NCI-H345 (cell line): ENCODE data around the gene GEMIN4.
"Not testable (repeated sequence)": the region's sequence is repeated elsewhere in the genome, so short reads cannot be mapped to it uniquely, and the experiment has no call there.

Experiments
- DNase-seq: peaks from one replicate; lab custom pipeline; 2025; lab: John Stamatoyannopoulos, UW

The GEMIN4 gene

DNA sequence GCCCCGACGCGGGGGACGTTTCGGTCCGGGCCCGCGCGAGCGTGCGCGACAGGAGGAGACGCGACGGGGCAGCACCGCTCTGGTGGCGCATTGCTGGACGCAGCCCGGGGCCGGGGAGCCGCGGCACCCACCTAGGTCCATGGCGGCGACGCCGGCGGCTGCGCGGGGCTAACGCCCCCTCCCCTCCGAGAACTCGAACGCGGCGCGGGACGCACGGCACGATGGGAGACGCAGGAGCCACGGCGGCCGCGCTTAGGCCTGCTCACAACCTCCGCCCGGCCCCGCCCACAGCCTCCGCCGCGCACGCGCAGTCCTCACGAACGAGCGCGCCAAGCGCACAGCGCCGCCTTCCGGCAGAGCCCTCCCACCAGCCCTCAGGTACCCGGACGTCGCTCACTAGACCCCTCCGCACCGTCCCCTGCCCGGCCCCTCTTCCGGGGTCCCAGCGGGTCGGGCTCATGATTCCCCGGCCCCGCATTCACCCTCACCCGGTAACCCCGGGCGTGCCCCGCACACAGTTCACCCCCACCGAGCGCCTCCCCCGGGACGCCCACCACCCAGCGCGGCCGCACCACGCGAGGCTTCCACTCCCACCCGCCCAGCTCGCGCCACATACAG is at the start of gene GEMIN4:
Gene GEMIN4 (minus strand): TSS at position 263 of the 618 bp plus-strand sequence. CDS start 122 bp downstream, at position 141.
- peak; percentile 86 for DNase-seq

DNA sequence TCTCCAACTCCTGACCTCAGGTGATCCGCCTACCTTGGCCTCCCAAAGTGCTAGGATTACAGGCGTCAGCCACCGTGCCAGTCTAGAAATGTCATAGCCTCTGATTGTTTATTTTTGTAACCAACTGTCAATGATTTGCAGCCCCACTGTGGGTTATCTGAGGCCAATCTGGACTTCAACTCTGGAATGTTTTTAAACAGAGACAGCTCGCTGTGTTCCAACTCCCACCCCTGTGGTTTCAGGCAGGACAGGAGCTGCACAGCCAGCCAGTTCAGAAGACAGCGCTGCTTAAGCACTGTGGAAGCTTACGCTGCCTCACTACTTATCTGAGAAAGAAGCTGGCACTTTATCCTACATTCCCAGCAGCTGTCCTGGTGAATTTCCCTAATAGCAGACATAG is 49.6 kb upstream of the GEMIN4 start:
- DNase-seq: no peak

DNA sequence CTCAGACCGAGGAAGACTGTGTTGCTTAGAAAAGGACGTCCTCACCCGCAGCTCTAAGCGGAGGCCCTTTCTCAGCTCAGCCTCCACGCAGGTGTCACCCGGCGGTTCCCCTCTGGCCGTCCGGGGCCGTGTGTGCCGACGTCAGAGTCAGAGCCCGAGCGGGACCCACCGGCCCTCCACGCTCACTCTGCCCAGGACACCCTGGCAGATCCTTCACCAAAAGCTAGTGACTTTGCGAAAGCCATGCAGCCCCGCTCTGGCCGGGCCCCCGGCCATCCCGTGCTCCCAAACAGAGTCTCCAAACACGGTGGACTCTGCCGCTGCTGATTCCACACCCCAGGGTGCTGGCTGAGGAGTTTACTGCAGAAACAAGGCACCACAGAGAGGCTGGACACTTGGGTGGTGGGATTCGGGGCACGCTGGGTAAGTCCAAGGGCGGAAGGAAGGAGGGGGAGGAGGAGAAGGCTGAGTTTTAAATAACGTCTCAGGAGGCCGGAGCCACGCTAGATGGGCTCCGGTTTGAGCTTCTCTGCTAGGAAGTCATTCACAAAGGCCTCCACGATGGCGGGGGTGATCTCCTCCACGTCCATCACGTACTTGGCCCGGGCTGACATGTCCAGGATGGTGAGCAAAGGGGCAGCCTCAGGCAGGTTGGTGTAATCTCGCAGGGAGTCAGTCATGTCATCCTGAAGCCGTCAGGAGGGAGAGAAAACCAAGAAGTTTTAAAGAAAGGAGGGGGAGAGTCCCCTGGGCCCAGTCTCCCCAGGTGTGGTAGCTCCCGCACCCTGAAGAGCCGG is 48.6 kb upstream of the GEMIN4 start:
- no peak for DNase-seq

DNA sequence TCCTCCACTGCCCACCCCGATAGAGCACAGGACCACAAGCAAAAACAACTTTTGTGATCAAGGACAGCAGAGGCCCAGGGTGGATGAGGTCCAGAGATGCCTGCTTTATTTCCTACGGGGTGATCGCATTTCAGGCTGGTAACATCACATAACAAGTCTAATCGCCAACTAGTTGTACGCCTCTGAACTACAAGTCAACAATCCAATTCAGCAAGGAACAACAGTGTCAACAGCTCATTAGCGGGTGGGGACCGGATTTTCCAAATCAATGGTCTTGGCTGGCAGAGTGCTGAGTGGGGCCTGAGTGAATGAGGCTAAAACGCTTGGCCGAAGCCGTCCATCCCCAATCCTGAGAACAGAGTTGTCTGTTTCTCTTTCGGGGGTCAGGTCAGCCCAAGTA is 47.2 kb upstream of the GEMIN4 start:
- no peak for DNase-seq

DNA sequence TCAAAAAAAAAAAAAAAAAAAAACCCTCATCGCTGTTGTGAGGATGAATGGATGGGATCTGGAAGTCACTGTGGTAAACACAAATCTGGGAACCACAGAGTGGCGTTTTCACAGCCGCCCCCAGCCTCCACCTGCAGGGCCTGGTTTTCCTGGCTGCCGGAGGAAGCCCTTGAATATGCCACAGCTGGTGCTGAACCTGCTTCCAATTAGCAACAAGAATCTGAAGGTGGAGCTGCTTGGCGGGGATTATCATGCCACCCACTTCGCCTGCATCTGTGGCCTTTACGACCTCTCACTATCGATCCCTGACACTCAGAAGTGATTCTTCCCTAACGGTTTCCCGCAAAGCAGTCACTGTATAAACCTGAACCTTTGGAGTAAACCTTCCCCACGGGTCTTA is 46.2 kb upstream of the GEMIN4 start:
- DNase-seq: no peak

DNA sequence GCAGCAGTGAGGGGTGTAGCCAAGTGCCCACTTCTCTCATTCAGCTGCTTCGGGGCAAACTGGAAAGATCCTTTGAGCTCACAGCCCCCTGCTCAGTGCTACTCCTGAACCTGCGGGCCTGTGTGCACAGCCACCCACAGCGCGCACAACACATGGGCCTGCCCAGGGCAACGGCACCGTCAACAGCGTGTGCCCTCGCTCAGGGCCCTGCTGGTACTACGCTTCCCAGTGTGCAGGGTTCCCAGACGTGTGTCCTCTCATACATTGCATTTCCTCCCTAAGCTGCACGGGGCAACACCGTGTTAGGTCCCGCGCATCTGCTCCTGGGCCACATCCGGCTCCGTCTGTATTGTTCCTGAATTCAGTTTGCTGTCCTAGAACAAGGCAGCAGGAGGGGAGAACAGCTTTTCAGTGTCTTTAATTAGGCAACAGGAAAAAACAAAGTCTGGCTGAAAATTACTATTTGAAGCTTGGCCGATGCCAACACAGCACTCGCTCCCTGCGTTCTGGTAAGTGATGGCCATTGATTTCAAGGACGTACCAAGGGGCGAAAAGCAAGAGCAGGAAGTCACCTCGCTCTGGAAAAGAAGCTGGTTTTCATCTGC is 45.3 kb upstream of the GEMIN4 start:
- no peak for DNase-seq

DNA sequence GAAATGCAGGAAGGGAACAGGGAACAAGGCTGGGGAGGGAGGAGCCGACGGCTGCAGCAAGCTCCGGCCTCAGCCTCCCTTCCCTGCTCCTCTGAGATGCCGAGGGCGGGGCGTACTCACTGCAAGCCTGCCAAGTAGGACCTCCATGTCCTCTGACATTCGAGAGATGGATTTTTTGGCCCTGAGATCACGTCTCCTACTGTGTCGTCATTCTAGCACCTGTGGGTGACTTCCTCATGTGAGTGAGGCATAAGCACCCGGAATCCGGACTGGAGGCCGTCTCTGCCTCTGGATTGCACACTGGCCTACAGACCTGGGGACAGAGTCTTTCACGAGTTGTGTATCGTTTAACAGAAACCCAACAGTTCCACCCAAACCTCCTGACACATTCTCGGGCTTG is 44.5 kb upstream of the GEMIN4 start:
- no peak for DNase-seq

DNA sequence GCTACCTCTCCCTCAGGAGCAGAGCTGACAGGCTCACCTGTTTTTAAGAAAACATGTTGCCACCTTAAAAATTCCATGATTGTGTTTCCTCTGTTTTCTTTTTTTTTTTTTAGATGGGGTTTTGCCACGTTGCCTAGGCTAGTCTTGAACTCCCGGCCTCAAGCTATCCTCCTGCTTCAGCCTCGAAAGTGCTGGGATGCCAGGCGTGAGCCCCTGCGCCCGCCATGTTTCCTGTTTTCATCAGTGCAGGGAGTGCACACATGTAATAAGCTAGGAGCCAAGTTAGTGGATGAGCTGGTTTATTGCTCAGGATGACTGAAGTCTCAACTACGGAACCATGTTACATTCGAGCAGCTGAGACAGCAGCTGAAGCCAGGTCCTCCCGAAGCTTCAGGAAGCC is 43.7 kb upstream of the GEMIN4 start:
- DNase-seq: no peak

DNA sequence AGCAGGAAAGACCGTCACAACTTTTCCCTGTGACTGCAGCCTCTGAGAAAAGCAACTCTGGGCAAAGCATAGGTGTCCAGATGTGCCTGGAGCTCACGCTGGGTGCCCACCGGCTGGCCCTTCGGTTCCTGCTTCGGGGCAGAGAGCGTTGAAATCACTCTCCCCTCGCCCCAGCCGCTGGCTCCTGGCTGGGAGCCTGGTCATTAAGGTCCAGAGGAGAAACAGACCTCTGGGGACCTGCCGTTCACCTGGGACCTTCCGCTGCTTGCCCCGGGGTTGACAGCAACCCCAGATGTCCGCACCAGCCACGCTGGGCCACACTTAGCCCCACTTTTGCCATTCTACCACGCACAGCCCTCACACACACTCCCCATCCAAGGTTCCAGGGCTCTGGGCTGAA is 43.2 kb upstream of the GEMIN4 start:
- no peak for DNase-seq

DNA sequence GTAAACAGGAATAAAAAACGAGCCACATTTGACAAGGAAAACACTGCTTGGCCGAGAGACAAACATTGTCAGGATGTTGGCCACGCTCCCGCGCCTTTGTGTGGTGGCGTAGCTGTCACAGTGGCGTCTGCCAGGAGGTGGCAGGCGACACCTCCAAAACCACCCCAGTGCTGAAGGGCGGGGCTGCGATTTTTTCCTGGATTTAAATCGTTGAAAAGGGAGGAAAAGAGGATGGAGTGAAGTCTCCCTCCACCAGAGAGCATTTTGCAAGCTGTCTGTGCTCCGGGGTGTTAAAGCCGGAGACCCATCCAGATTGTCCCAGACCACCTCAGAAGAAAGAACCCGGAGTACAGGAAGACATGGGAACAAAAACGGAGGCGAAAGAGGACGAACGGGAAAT is 42.8 kb upstream of the GEMIN4 start:
- DNase-seq: peak; percentile 65

DNA sequence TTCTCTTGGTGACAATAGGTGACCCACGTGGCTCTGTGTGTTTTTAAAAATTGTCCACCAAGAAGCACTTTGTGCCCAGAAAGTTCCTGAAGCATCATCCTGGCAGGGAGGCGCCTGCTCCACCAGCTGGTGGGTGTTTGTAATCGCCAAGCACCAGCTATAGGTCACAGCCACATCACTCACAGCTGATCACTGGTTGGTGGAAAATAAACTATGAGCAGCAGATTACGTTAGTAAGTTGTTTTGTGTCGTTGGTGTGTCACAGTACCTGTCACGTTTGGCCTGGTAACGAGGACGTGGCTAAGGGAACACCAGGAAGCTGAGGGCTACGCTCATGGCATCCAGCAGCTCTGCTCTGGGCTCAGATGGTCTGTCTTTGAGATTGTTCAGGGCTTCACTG is 40.2 kb upstream of the GEMIN4 start:
- DNase-seq: no peak

DNA sequence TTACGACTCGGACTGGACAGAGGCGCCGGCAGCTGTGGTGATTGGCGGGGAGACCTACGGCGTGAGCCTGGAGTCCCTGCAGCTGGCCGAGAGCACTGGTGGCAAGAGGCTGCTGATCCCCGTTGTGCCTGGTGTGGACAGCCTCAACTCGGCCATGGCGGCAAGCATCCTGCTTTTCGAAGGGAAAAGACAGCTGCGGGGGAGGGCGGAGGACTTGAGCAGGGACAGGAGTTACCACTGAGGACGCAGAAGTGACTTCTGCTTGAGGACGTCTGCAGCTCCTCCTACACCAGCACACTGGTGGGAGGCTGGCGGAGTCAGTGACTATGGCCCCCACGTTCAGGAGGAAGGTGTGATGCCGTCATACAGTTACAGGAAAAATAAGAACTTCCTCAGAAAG is 39.8 kb upstream of the GEMIN4 start:
- DNase-seq: no peak

DNA sequence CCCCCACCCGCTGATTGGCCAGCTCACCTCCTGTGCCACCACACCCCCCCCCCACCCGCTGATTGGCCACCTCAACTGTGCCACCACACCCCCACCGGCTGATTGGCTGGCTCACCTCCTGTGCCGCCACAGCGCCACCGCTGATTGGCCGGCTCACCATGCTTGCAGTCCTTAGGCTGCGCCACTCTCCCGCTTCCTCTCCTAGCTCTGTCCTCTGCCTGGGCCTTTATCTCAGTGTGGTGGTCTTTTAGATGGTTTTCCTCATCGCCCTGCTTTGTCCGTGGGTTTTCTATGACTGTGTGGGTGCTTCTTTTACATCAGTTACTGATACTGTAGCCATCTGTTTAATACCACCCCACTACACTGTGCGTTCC is 38.8 kb upstream of the GEMIN4 start:
- DNase-seq: not testable (repeated sequence)

DNA sequence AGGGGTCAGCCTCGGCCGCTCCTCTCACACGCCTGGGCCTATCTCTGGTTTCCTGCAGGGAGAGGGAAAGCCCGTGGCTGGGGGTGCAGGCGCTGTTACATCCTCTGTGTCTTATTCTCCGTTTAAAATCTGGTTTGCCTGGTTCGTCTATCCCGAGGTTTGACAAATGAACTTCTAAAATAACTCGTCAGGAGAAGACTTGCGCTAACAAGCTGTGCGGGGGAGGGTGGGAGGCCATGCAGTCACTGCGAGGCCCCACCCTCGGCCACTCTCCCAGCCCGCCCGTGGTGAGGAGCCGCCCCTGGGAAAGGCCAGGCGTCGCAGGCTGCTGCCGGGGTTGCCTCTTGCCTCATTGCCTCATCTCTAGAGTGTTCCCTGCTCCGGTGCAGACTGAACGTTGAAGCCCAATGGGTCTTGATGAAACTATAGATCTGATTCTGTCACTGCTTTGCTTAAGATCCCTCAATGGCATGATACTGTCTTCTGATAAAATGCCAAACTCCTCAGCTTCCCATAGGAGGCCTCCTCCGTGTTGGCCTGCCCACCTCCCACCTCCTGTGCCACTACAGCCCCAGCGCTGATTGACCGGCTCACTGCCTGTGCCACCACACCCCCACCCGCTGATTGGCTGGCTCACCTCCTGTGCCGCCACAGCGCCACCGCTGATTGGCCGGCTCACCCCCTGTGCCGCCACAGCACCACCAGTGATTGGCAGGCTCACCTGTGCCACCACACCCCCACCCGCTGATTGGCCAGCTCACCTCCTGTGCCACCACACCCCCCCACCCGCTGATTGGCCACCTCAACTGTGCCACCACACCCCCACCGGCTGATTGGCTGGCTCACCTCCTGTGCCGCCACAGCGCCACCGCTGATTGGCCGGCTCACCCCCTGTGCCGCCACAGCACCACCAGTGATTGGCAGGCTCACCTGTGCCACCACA is 38.1 kb upstream of the GEMIN4 start:
- not testable (repeated sequence) for DNase-seq

DNA sequence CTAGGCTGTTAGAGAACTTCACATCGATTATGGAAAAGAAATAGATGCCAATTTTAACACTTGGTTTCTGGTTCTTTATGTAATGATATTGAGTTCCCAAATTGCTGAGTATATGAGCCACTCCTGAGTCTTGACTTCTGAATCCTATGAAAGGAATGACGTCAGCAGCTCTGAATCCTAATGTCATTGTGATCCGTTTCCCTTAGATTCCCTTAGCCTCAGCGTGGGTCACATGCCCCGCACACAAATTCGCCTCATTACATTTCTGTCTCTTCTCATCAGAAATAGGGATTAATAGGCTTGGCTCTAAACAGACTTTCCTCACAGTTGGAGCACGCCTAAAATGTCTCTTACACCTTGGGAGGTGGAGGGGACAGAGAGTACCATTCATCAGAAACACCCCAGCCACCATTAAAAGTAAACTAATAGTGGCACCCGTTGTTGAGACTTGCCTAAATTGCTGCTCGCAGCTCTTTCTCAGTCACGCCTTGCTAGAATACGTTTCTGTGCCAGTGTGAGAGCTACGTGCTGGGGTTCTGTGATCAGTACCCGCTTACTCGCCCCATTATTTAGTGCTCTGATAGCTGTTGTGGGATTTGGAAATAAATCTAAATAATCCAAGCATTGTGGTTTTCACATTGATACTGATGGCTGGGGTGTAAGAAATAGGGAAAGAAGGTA is 37.2 kb upstream of the GEMIN4 start:
- DNase-seq: no peak

DNA sequence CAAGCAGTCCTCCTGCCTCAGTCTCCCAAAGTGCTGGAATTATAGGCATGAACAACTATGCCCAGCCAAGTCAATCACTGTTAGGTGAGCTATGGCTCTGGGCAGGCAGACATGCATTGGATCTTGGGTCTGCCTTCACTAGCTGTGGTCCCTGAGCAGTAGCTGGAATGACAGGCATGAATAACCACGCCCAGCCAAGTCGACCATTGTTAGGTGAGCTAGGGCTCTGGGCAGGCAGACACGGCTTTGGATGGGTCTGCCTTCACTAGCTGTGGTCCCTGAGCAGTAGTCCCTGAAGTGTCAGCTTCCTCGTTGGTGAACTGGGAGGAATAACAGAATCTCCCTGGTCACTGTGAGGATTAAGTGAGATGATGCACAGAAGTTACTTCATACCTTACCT is 36.5 kb upstream of the GEMIN4 start:
- DNase-seq: no peak

DNA sequence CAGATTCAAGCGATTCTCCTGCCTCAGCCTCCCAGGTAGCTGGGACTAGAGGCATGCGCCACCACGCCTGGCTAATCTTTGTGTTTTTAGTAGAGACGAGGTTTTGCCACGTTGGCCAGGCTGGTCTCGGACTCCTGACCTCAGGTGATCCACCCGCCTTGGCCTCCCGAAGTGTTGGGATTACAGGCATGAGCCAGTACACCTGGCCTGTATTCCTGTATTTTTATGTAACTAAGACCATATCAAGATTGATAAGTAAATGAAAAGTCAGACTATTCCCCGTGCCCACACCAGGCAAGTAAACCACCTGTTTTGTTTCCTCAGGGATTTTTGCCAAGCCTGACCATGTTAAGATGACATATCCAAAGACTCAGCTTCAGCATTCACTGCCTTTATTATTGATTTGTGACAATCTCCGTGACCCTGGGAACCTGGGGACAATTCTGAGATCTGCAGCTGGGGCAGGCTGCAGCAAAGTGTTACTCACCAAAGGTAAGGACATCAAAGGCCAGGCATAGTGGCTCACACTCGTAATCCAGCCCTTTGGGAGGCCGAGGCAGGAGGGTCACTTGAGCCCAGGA is 35.7 kb upstream of the GEMIN4 start:
- DNase-seq: no peak

DNA sequence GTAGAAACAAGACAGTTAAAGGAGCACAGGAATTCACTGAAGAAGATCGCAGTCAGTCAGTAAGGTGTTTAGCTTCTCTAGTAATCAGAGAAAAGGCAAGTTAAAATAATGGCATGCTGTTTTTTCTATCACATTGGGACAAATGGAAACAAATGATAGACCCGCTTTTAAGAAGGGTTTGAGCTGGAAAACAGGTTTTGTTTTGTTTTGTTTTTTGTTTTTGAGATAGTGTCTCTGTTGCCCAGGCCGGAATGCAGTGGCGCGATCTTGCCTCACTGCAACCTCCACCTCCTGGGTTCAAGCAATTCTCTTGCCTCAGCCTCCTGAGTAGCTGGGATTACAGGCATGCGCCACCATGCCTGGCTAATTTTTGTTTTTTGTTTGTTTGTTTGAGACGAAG is 33.8 kb upstream of the GEMIN4 start:
- not testable (repeated sequence) for DNase-seq

DNA sequence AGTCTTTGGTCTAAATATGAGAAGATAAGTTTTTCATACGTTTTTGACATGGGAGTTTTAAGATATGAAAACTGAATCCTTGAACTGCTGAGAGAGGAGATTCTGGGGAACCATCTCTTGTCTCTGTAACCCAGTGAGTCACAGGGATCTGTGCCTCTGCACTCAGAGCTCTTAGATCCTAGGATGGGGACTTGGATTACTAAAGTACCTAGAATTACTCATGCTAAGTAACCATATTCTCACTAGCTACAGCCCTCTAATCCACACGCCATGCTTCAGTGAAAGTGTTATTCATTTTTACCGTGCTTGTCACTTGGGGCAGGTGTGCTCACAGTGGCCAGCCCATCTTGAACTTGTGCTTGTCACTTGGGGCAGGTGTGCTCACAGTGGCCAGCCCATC is 32.1 kb upstream of the GEMIN4 start:
- no peak for DNase-seq

DNA sequence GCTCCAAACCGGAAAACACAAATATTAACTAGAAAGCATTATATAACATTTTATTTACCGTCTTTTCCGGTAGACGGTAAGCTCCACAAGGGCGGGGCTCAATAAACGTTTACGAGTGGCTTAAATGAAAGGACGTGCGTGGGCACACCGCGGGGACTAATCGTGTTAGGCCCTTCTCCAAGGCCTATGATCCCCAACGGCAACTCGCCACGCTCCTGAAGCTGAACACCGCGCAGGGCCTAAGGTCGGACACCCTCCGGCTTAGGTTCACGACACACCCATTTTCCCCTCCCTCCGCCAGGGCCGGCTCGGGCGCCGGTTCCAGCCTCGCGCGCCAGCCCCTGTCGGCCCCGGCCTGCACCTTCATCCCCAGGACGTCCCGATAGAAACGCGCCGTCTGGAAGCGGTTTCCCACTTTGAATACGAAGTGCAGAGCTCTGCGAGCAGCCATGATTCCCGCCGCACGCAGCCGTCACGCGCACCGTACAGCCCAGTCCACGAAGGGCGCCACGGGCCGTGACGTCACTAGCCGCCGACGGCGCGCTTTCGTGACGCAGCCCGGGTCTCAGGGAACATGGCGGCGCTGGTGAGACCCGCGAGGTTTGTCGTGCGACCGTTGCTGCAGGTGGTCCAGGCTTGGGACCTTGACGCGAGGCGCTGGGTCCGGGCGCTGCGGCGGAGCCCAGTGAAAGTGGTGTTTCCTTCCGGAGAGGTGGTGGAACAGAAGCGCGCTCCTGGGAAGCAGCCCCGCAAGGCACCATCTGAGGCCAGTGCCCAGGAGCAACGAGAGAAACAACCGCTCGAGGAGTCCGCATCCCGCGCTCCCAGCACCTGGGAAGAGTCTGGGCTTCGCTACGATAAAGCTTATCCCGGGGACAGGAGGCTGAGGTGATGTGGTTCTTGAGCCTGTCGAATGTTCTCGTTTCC is 30.0 kb upstream of the GEMIN4 start, which contains the start of the genes GLOD4 and MRM3:
Gene GLOD4 (minus strand): TSS at position 476 of the 927 bp plus-strand sequence. CDS start 25 bp downstream, at position 451.
Gene MRM3 (plus strand): TSS at position 549 of the 927 bp plus-strand sequence. CDS start 26 bp downstream, at position 575.
- DNase-seq: peak; percentile 83
